Astrocyte of the spinal cord (primary cell): ENCODE measurements around the gene SOX5.

Experiments used
- DNase-seq: peaks from one replicate; pipeline ENCODE4 v3.0.0; 2011; ENCODE audit warnings: low read depth, low spot score
- H3K4me3 ChIP-seq: 2 replicates; pipeline ENCODE4 v1.5.1; 2011; ENCODE audit warnings: low read depth, mild to moderate bottlenecking, low read length, moderate library complexity
- in situ Hi-C: cut with HindIII; loops from 2 replicates; pipeline ENCODE4 v1.10.0; 2017; ENCODE audit warnings: low sequenced_read_pairs
- TF ChIP-seq, protein P1 (sequence below): IDR thresholded peaks from 2 replicates; pipeline ENCODE4 v1.5.1; 2012; ENCODE audit warnings: low read depth, mild to moderate bottlenecking, low read length, inconsistent platforms

Gene SOX5

DNA sequence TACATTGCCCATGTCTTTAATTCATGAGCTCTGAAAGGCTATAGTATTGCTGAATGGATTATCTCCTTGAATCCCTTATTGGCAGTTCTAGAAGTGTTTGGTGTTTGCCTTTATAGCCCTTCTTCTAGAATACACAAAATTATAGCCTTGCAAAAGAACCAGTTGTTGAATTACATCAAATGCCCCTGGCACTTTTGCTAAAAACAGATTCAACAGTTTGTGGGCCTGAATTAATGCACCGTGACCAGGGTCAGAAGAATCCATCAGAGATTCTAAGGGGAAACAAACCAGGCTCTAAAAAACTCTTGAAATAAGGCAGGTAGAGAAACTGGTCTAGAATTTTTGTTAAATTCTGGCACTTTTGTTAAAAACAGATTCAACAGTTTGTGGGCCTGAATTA lies 197.8 kb downstream of the SOX5 start:
- TF ChIP-seq, protein P1, sequence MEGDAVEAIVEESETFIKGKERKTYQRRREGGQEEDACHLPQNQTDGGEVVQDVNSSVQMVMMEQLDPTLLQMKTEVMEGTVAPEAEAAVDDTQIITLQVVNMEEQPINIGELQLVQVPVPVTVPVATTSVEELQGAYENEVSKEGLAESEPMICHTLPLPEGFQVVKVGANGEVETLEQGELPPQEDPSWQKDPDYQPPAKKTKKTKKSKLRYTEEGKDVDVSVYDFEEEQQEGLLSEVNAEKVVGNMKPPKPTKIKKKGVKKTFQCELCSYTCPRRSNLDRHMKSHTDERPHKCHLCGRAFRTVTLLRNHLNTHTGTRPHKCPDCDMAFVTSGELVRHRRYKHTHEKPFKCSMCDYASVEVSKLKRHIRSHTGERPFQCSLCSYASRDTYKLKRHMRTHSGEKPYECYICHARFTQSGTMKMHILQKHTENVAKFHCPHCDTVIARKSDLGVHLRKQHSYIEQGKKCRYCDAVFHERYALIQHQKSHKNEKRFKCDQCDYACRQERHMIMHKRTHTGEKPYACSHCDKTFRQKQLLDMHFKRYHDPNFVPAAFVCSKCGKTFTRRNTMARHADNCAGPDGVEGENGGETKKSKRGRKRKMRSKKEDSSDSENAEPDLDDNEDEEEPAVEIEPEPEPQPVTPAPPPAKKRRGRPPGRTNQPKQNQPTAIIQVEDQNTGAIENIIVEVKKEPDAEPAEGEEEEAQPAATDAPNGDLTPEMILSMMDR = no peak
- in situ Hi-C loops = no loop called here
- no peak overlapping the region for H3K4me3 ChIP-seq
- DNase-seq = no peak

DNA sequence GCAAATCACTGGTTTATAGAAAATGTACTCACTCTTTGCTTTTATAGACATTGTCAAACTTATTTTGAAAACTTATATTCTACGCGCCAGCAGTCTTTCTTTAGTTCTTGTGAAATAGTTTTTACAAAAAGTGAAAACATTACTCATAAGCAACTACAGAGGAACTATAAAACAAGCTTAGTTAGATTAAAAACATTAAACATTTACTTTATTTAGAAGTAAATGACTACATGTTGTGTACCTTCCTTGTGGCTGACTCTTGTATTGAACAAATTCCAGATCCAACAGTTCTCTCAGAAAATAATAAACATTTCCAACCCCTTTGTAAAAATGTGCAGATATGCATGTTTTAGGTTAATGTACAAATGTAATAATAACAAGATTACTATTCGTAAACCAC lies 198.5 kb downstream of the SOX5 start:
- no peak overlapping the region for H3K4me3 ChIP-seq
- in situ Hi-C loops = no loop called here
- no peak for DNase-seq
- TF ChIP-seq, protein P1 = no peak

DNA sequence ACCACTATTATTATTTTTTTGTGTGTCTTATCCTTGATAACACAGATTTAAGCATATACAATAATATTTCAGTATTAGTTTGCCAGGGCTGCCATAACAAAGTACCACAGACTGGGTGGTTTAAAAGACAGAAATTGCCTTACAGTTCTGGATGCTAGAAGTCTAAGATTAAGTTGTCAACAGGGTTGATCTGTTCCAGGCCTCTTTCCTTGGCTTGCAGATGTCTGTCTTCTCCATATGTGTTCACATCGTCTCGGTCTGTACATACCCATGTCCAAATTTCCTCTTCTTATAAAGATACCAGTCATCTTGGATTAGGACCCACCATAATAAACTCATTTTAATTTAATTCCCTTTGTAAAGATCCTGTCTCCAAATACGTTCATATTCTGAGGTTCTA lies 204.8 kb downstream of the SOX5 start:
- DNase-seq = no peak
- TF ChIP-seq, protein P1 = no peak
- in situ Hi-C loops = no loop called here
- no peak overlapping the region for H3K4me3 ChIP-seq

DNA sequence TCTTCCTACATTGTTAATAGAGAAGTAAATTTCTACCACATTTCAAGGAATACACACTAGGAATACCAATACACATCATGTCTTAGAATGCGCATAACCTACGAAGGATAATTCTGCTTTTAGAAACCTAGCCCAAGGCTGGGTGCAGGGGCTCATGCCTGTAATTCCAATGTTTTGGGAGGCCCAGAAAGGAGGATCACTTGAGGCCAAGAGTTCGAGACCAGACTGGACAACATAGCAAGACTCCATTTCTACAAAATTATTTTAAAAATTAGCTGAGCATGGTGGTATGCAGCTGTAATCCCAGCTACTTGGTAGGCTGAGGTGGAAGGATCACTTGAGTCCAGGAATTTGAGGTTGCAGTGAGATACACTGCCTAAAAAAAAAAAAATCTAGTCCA lies 206.9 kb downstream of the SOX5 start:
- in situ Hi-C loops = no loop called here

DNA sequence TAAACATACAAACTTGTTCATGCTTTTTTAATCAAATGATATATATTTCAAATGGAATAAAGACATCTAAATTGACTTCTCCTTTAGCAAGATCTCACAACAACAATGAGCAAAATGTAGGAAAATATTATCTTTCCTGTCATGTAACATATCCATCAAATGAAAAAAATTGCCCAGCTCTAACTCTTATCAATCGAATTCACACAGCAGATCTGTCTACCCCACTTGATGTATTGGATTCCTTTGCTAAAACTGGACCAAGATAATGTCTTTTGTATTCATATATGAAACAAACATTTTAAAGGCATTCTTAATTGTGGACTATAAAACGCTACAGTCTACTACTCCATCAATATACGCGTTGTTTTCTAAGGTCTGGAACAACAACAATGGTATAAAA lies 218.0 kb downstream of the SOX5 start:
- DNase-seq = no peak
- TF ChIP-seq, protein P1 = no peak
- no peak overlapping the region for H3K4me3 ChIP-seq
- in situ Hi-C loops = no loop called here

More for the DNA sequence above, 206.9 kb downstream of the SOX5 start:
- no peak overlapping the region for H3K4me3 ChIP-seq
- TF ChIP-seq, protein P1 = no peak
- no peak for DNase-seq

DNA sequence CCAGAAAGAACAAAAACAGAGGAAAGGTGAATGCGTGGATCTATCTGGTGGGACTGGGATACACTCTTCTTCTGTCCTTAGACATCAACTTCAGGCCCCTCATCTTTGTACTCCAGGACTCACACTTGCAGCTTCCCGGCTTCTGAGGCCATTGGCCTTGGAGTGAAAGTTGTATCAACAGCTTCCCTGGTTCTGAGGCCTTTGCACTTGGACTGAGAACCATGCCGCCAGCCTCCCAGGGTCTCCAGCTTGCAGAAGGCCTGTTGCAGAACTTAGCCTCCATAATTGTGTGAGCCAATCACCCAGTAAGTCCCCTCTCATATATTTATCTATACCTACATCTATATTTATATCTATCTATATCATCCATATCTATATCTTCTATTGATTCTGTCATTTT lies 218.4 kb downstream of the SOX5 start:
- in situ Hi-C loops = no loop called here
- no peak overlapping the region for H3K4me3 ChIP-seq
- TF ChIP-seq, protein P1 = no peak
- DNase-seq = no peak

DNA sequence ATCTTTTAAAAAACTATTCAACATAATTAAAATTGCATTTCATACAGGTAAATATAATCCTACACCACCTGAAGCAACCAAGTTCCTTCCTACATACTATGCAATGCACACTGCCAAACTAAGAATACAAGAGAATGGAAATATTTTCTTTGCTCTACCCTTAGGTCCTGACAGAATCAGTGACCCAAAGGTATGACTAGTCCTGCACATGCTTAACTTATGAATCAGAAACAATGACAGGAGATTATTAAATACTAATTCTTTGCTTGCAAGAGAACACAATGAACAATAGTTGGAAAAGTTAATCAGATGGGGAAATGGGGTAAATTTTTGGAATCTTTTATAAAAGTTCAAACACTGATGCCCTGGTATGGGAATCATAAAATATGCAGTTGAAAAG lies 220.1 kb downstream of the SOX5 start:
- TF ChIP-seq, protein P1 = no peak
- in situ Hi-C loops = no loop called here
- no peak overlapping the region for H3K4me3 ChIP-seq
- DNase-seq = peak; percentile 13
